Stimulated activated CD4-positive, alpha-beta T cell treated with anti-CD3 and anti-CD28 coated beads, Interleukin-1b, Interleukin-23, amount 100 ng/mL, for 4 hours (primary cell): Measurements from ENCODE around the gene ZNRF1.

Source experiments
- DNase-seq, 2 donors: peaks; one replicate each; pipeline ENCODE4 v3.0.0-alpha.2; 2020; ENCODE audit warnings: low read depth in 2 of 2

The ZNRF1 gene

DNA sequence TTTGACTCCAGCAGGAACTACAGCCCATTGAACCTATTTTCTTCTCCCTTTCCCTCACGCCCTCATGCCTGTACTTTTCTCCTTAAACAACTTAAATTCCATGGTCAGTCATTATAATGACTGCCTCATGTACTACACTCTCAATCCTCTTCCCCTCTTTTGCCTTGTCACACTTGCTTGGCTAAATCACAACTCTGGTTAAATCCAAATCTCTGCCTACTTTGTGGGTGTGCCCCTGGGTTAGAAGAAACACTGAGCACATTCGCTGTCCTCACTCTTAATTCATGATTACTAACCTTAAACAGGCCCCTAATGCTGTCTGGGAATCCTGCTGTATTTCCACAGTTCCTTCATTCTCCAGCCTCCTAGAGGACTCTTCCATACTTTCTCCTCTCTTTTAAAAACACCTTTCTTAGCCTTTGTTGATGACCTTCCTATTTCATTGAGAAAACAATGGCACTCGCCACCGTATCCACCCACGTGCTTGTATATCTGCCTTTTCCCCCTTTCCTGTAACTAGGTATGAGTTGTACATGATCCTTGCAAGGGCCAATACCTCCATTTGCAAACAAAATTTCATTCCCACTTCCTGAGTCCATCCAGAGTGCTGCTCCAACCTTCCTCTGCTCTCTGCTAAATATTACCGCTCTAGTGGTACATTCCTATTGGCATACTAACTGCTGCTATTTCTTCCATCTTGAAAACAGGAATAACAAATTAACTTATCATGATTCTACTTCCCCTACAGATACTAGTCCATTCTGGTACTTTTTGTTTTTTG lies 28.9 kb downstream of the ZNRF1 start:
- DNase-seq = no peak

- no peak for DNase-seq
Measured at GRCh38 chr16:75028544-75029135, 29.8 kb downstream of the ZNRF1 start.

- no peak for DNase-seq
Measured at GRCh38 chr16:75029854-75030253, 31.0 kb downstream of the ZNRF1 start.

DNA sequence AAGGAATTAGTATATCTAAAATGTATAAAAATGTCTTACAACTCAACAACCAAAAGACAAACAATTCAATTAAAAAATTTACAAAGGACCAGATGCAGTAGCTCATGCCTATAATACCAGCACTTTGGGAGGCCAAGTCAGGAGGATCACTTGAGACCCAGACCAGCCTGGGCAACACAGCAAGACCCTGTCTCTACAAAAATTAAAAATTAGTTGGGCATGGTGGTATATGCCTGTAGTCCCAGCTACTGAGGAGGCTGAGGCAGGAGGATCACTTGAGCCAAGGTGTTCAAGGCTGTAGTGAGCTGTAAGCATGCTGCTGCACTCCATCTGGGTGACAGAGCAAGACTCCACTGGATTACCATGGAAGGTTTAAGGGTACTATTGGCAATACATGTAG lies 33.8 kb downstream of the ZNRF1 start:
- DNase-seq = no peak

DNA sequence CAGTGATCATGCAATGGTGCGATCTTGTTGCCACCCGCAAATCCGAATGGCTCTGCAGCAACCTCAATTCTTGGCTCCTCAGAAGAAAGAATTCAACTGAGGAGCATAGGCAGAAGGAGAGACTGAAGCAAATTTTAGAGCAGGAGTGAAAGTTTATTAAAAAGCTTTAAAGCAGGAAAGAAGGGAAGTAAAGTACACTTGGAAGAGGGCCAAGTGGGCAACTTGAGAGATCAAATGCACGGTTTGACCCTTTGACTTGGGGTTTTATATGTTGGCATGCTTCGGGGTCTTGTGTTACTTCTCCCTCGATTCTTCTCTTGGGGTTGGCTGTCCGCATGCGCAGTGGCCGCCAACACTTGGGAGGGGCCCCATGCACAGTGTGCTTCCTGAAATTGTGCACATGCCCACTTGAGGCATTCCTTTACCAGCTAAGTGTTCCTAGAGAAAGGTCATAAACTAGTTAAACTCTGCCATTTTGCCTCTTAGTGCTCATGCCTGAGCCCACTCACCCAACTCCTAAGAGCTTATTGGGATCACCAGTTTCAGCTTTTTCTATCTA lies 36.7 kb downstream of the ZNRF1 start:
- DNase-seq = no peak

GRCh38 chr16:75038036-75038858 lies 39.4 kb downstream of the ZNRF1 start:
- DNase-seq = no peak

DNA sequence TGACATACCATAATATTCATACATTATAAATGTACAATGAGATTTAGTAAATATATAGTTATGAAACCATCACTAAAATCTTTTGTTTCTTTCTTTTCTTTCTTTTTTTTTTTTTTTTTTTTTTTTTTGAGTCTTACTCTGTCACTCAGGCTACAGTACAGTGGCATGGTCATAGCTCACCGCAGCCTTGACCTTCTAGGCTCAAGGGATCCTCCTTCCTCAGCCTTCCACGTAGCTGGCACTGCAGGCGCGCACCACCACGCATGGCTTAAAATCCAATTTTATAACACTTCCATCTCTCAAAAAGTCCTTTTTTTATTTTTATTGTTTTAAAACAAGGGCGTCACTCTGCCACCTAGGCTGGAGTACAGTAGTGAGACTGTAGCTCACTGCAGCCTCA lies 41.1 kb downstream of the ZNRF1 start:
- no peak for DNase-seq

- no peak for DNase-seq
Measured at GRCh38 chr16:75042426-75043174, 43.8 kb downstream of the ZNRF1 start.

GRCh38 chr16:75043175-75043895 lies 44.5 kb downstream of the ZNRF1 start:
- no peak for DNase-seq

GRCh38 chr16:75044800-75045361 lies 46.1 kb downstream of the ZNRF1 start:
- no peak for DNase-seq

GRCh38 chr16:75045424-75045823 lies 46.6 kb downstream of the ZNRF1 start:
- no peak for DNase-seq

- DNase-seq = no peak
Measured at GRCh38 chr16:75048054-75048453, 49.2 kb downstream of the ZNRF1 start.

- no peak for DNase-seq
Measured at GRCh38 chr16:75048530-75048929, 49.7 kb downstream of the ZNRF1 start.

- DNase-seq = no peak
Measured at GRCh38 chr16:75052481-75053202, 53.8 kb downstream of the ZNRF1 start.

GRCh38 chr16:75053791-75054555 lies 55.1 kb downstream of the ZNRF1 start:
- DNase-seq = no peak

- no peak for DNase-seq
Measured at GRCh38 chr16:75054556-75054947, 55.7 kb downstream of the ZNRF1 start.

DNA sequence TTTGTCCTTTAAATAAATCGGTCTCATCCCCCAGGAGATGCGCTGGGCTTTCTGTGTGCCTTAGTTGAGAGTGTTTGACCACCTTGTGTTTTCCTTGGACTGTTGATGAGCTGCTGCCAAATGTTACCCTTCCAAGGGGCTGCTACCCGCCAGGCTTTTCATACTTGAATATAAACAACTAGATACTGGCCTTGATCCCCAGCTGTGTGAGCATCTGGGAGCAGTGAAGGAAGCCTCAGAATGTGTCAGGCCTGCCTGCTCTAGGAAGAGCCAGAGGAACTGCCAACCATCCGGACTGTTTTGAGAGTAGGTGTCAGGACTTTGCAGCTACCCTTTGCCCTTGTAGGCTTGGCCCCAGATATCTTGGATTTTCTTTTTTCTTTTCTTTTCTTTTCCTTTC lies 60.0 kb downstream of the ZNRF1 start:
- no peak for DNase-seq

DNA sequence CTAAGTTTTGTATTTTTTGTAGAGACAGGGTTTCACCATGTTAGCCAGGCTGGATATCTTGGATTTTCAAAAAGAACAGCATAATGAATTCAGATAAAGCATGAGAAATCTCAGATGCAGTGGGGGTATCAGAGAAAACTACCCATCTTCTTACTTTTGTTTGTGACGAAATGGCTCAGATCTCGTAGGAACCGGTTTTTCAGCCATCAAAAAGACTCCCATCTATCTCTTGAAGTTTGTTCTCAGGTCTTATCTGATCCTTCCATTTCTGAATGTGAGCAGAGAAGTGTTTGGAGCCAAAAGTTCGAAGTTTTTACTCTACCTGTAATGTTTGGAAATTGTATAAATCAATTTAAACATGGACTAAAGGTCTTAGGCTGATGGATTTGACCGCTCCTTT lies 60.6 kb downstream of the ZNRF1 start:
- DNase-seq = no peak

GRCh38 chr16:75060723-75061122 lies 61.9 kb downstream of the ZNRF1 start:
- DNase-seq = no peak
